Fibroblast of lung (primary cell): ENCODE data around the gene KCNMA1.

Source experiments
- CTCF ChIP-seq, 2 donors: IDR thresholded peaks in 1 of 2; conservative IDR thresholded peaks in 1 of 2; 1 replicate in 1 of 2; 2 replicates in 1 of 2; pipeline ENCODE4 v1.5.1; 2011 to 2012; ENCODE audit warnings: low read length in 2 of 2, control low read depth in 1 of 2, inconsistent platforms in 1 of 2, low read depth in 1 of 2, mild to moderate bottlenecking in 1 of 2
- EZH2 ChIP-seq: IDR thresholded peaks from 2 replicates; pipeline ENCODE4 v1.5.1; 2012; ENCODE audit warnings: low read length, control low read depth, mild to moderate bottlenecking; ENCODE audit errors: missing control alignments

- TF ChIP-seq CTCF (conservative IDR thresholded peaks at IDR 0.05 in 1 of 2, IDR thresholded peaks at IDR 0.05 in 1 of 2; ENCODE audit: low read depth in 1 of 2, low read length in 2 of 2) (no peak), EZH2 (no peak)
These were observed 227.7 kb downstream of the KCNMA1 start for GRCh38 chr10:77409697-77410471.
